Endothelial cell of umbilical vein (primary cell): ENCODE measurements around the gene CLEC4E.
"Not testable (repeated sequence)": the region's sequence is repeated elsewhere in the genome, so short reads cannot be mapped to it uniquely, and the experiment has no call there.

ENCODE experiments used
- CTCF ChIP-seq, 2 donors: IDR thresholded peaks; 1 replicate in 1 of 2; 2 replicates in 1 of 2; pipeline ENCODE4 v1.5.1; 2011; ENCODE audit warnings: low read length in 2 of 2, mild to moderate bottlenecking in 2 of 2, moderate library complexity in 2 of 2, control low read depth in 1 of 2, inconsistent platforms in 1 of 2, low read depth in 1 of 2; ENCODE audit not compliant: insufficient read depth in 1 of 2; ENCODE audit errors: extremely low read depth in 1 of 2
- EZH2 ChIP-seq: IDR thresholded peaks from 2 replicates; pipeline ENCODE4 v1.6.1; 2012; ENCODE audit warnings: borderline replicate concordance, low read depth, mild to moderate bottlenecking, moderate library complexity, low read length, inconsistent platforms; ENCODE audit not compliant: severe bottlenecking
- MAX ChIP-seq: IDR thresholded peaks from 2 replicates; pipeline ENCODE4 v1.6.1; 2011; ENCODE audit not compliant: insufficient read depth, insufficient read length
- MYC ChIP-seq: IDR thresholded peaks from one replicate; pipeline ENCODE4 v1.6.1; 2011; ENCODE audit warnings: mild to moderate bottlenecking, low read depth, low read length
- POLR2A ChIP-seq: IDR thresholded peaks from 2 replicates; pipeline ENCODE4 v1.6.1; 2012; ENCODE audit warnings: low read depth, mild to moderate bottlenecking, control low read depth, low read length
- POLR2AphosphoS5 ChIP-seq: IDR thresholded peaks from 2 replicates; pipeline ENCODE4 v1.6.1; 2012; ENCODE audit warnings: low read depth, mild to moderate bottlenecking, control low read depth, low read length, moderate library complexity; ENCODE audit not compliant: insufficient read depth

GRCh38 chr12:8566052-8566451 lies 25.3 kb upstream of the CLEC4E start:
- TF ChIP-seq CTCF (IDR thresholded peaks at IDR 0.05; ENCODE audit: extremely low read depth in 1 of 2, insufficient read depth in 1 of 2, low read depth in 1 of 2, low read length in 2 of 2); POLR2A; EZH2; MYC; MAX; POLR2AphosphoS5: not testable (repeated sequence)
